Measurements from ENCODE around the gene CYTH2.

Gene CYTH2

DNA sequence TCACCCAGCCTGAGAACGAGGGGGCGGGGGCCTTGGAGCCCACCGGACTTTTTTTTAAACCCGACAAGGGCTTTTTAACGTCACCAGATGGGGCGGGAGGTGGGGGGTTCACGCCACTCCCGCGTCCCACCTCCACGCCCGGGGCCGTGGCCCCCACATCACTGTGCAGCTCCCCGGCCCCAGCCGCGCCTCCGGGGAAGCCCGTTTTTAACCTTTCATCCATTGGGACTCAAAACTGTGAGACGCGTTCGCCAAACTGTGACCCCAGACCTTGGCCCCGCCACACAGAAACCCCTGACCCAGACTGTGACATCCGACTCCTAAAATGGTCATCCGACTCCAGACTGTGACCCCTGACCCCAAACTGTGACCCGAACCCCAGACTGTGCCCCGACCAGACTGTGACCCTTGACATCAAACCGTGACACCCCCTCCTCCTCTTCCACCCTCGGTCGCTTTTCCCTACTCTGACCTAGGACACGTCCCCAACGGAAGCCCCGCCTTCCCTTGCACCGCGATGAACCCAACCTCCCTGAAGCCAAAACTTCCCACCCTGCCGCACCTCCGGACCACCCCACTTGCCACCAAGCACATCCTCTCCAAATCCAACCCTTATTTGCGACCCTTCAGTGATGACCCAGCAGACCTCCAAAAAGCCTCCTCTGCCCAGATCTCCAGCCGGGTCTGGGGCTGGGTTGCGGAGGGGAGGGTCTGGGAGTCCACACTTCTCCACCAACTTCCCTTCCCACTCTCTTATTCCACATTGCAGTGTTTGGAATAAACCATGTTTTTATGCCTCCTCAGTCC lies 24.8 kb upstream of the CYTH2 start:
- TF ChIP-seq CTCF (IDR thresholded peaks at IDR 0.05) = no peak
- H3K27ac ChIP-seq = no peak overlapping the region

GRCh38 chr19:48444936-48445200 lies 24.3 kb upstream of the CYTH2 start:
- H3K36me3 ChIP-seq = peaks cover under 1% of the 10 kb centered on the region
- no peak for TF ChIP-seq CTCF (IDR thresholded peaks at IDR 0.05)
- H3K4me3 ChIP-seq (ENCODE audit: low read depth in 1 of 2, low read length in 1 of 2) = peak overlapping the region; percentile 85 to 86
- peaks cover 25 to 27% of the 10 kb centered on the region in 2 experiments for H3K4me1 ChIP-seq (ENCODE audit: control insufficient read depth in 1 of 2, insufficient read depth in 1 of 2, low read depth in 1 of 2, low read length in 1 of 2)
- no peaks in the 10 kb centered on the region for H3K9me3 ChIP-seq
- H3K27ac ChIP-seq = no peak overlapping the region
- H3K27me3 ChIP-seq = peaks cover 55% of the 10 kb centered on the region

More for the DNA sequence above, 24.8 kb upstream of the CYTH2 start:
- Histone ChIP-seq H3K9me3 (no peaks in the 10 kb centered on the region), H3K4me1 (ENCODE audit: control insufficient read depth in 1 of 2, insufficient read depth in 1 of 2, low read depth in 1 of 2, low read length in 1 of 2) (peaks cover 25 to 27% of the 10 kb centered on the region in 2 experiments), H3K36me3 (no peaks in the 10 kb centered on the region), H3K27me3 (peaks cover 57% of the 10 kb centered on the region), H3K4me3 (ENCODE audit: low read depth in 1 of 2, low read length in 1 of 2) (peak overlapping the region in 1 of 2 experiments; percentile 21)

GRCh38 chr19:48445256-48445605 lies 23.9 kb upstream of the CYTH2 start:
- Histone ChIP-seq H3K4me1 (ENCODE audit: control insufficient read depth in 1 of 2, insufficient read depth in 1 of 2, low read depth in 1 of 2, low read length in 1 of 2) (peaks cover 25 to 27% of the 10 kb centered on the region in 2 experiments), H3K9me3 (no peaks in the 10 kb centered on the region), H3K36me3 (peaks cover 4% of the 10 kb centered on the region), H3K27me3 (peaks cover 51% of the 10 kb centered on the region), H3K4me3 (ENCODE audit: low read depth in 1 of 2, low read length in 1 of 2) (peak overlapping the region; percentile 85 to 86), H3K27ac (peak overlapping the region; percentile 89)
- no peak for TF ChIP-seq CTCF (IDR thresholded peaks at IDR 0.05)

- no peaks in the 10 kb centered on the region for H3K9me3 ChIP-seq
Observed at GRCh38 chr19:48445606-48446481, 23.3 kb upstream of the CYTH2 start, which contains the start of gene GRWD1. Gene GRWD1, plus strand, starts transcription at chr19:48445983. Its CDS starts 23 bp downstream, at chr19:48446006.

GRCh38 chr19:48446579-48446978 lies 22.6 kb upstream of the CYTH2 start:
- H3K4me1 ChIP-seq (ENCODE audit: control insufficient read depth in 1 of 2, insufficient read depth in 1 of 2, low read depth in 1 of 2, low read length in 1 of 2) = peaks cover 25 to 27% of the 10 kb centered on the region in 2 experiments
- peaks cover 16% of the 10 kb centered on the region for H3K36me3 ChIP-seq

More at GRCh38 chr19:48445606-48446481, 23.3 kb upstream of the CYTH2 start, which contains the start of gene GRWD1:
- Histone ChIP-seq H3K27me3 (peaks cover 45% of the 10 kb centered on the region), H3K4me3 (ENCODE audit: low read depth in 1 of 2, low read length in 1 of 2) (peak within 1 kb of the TSS; percentile 85 to 86), H3K4me1 (ENCODE audit: control insufficient read depth in 1 of 2, insufficient read depth in 1 of 2, low read depth in 1 of 2, low read length in 1 of 2) (peaks cover 25 to 27% of the 10 kb centered on the region in 2 experiments), H3K36me3 (peaks cover 9% of the 10 kb centered on the region), H3K27ac (peak within 1 kb of the TSS; percentile 89)
- peak; percentile 50 for TF ChIP-seq CTCF (IDR thresholded peaks at IDR 0.05)

More at GRCh38 chr19:48446579-48446978, 22.6 kb upstream of the CYTH2 start:
- H3K4me3 ChIP-seq (ENCODE audit: low read depth in 1 of 2, low read length in 1 of 2) = peak overlapping the region; percentile 85 to 86
- H3K27me3 ChIP-seq = peaks cover 38% of the 10 kb centered on the region
- H3K9me3 ChIP-seq = no peaks in the 10 kb centered on the region
- H3K27ac ChIP-seq = no peak overlapping the region
- no peak for TF ChIP-seq CTCF (IDR thresholded peaks at IDR 0.05)
